MM.1S (cell line): Measurements from ENCODE around the gene SDK1.

ENCODE experiments used
- DNase-seq: peaks from one replicate; pipeline ENCODE4 v3.0.0-alpha.2; 2015
- H2AFZ ChIP-seq: fragments of 300-600 bp; sonication (generic); 2 replicates; pipeline ENCODE4 v1.6.0; 2016; ENCODE audit warnings: antibody characterized with exemption, low read length
- H3F3A ChIP-seq: fragments of 300-600 bp; sonication (generic); 2 replicates; pipeline ENCODE4 v1.6.1; 2016; ENCODE audit warnings: mild to moderate bottlenecking, antibody characterized with exemption, low read length, moderate library complexity, mixed read lengths; ENCODE audit not compliant: insufficient read depth
- H3K27ac ChIP-seq: fragments of 300-600 bp; sonication (generic); 2 replicates; pipeline ENCODE4 v1.5.1; 2016; ENCODE audit warnings: mild to moderate bottlenecking, low read length
- H3K27me3 ChIP-seq: fragments of 300-600 bp; sonication (generic); replicated peaks from 2 replicates; pipeline ENCODE4 v1.6.0; 2016; ENCODE audit warnings: low read length; ENCODE audit not compliant: insufficient read depth
- H3K36me3 ChIP-seq: fragments of 300-600 bp; sonication (generic); replicated peaks from 2 replicates; pipeline ENCODE4 v1.6.1; 2016; ENCODE audit warnings: mild to moderate bottlenecking, low read length, mixed read lengths; ENCODE audit not compliant: insufficient read depth
- H3K4me1 ChIP-seq: fragments of 300-600 bp; sonication (generic); 2 replicates; pipeline ENCODE4 v1.6.1; 2016; ENCODE audit warnings: low read length, mixed read lengths
- H3K4me2 ChIP-seq: fragments of 300-600 bp; sonication (generic); 2 replicates; pipeline ENCODE4 v1.6.0; 2016; ENCODE audit warnings: low read depth, low read length
- H3K4me3 ChIP-seq: fragments of 300-600 bp; sonication (generic); 2 replicates; pipeline ENCODE4 v1.5.1; 2016; ENCODE audit warnings: low read length, mixed read lengths
- H3K79me2 ChIP-seq: fragments of 300-600 bp; sonication (generic); 2 replicates; pipeline ENCODE4 v1.6.1; 2016; ENCODE audit warnings: mixed run types, low read length, mixed read lengths
- H3K9ac ChIP-seq: fragments of 300-600 bp; sonication (generic); 2 replicates; pipeline ENCODE4 v1.6.1; 2016; ENCODE audit warnings: low read length, mixed read lengths
- H3K9me2 ChIP-seq: fragments of 300-600 bp; sonication (generic); replicated peaks from 2 replicates; pipeline ENCODE4 v1.6.1; 2016; ENCODE audit warnings: mild to moderate bottlenecking, low read length, mixed read lengths; ENCODE audit not compliant: insufficient read depth
- H3K9me3 ChIP-seq: fragments of 300-600 bp; sonication (generic); replicated peaks from 2 replicates; pipeline ENCODE4 v1.6.1; 2016; ENCODE audit warnings: mild to moderate bottlenecking, low read length, mixed read lengths; ENCODE audit not compliant: insufficient read depth
- H4K20me1 ChIP-seq: fragments of 300-600 bp; sonication (generic); 2 replicates; pipeline ENCODE4 v1.6.1; 2016; ENCODE audit warnings: mild to moderate bottlenecking, low read length, moderate library complexity, mixed read lengths; ENCODE audit not compliant: insufficient read depth
- EZH2 ChIP-seq: fragments of 300-600 bp; sonication (generic); optimal IDR thresholded peaks from 2 replicates; pipeline ENCODE3; 2017; ENCODE audit warnings: low read depth, mild to moderate bottlenecking, antibody characterized with exemption, low read length, mixed read lengths
- EZH2phosphoT487 ChIP-seq: fragments of 300-600 bp; sonication (generic); IDR thresholded peaks from 2 replicates; pipeline ENCODE4 v1.6.1; 2018; ENCODE audit warnings: antibody characterized with exemption, low read length
- TF ChIP-seq, protein P1 (sequence below): fragments of 300-600 bp; sonication (generic); IDR thresholded peaks from 2 replicates; pipeline ENCODE4 v1.5.1; 2016; ENCODE audit warnings: antibody characterized with exemption, low read length, mixed read lengths

Gene SDK1

DNA sequence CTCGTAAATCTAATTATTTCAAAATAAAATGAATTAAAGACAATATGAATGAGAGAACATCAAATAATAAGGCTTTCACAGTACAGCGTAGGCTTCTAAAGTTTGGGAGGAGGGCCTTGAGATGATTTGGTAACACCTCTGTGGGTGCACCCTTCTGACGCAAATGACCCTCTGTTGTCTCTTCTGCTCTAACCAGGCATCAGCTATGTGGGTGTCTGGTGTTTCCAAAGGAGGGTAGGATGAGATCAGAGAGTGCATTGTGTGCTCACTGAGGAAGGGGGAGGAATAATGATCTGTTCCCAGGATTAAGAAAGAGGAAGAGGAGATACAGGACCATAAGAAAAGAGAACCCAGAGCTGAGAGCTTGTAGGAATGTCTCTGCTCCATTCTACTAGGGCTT is 420.4 kb downstream of the SDK1 start:
- H3K9me3 ChIP-seq = no peaks in the 10 kb centered on the region
- H3K27ac ChIP-seq = no peak overlapping the region
- H3K9me2 ChIP-seq = no peaks in the 10 kb centered on the region
- H3F3A ChIP-seq = no peaks in the 10 kb centered on the region
- H3K4me1 ChIP-seq = no peaks in the 10 kb centered on the region
- H4K20me1 ChIP-seq = no peaks in the 10 kb centered on the region
- H2AFZ ChIP-seq = no peak overlapping the region
- TF ChIP-seq, protein P1, sequence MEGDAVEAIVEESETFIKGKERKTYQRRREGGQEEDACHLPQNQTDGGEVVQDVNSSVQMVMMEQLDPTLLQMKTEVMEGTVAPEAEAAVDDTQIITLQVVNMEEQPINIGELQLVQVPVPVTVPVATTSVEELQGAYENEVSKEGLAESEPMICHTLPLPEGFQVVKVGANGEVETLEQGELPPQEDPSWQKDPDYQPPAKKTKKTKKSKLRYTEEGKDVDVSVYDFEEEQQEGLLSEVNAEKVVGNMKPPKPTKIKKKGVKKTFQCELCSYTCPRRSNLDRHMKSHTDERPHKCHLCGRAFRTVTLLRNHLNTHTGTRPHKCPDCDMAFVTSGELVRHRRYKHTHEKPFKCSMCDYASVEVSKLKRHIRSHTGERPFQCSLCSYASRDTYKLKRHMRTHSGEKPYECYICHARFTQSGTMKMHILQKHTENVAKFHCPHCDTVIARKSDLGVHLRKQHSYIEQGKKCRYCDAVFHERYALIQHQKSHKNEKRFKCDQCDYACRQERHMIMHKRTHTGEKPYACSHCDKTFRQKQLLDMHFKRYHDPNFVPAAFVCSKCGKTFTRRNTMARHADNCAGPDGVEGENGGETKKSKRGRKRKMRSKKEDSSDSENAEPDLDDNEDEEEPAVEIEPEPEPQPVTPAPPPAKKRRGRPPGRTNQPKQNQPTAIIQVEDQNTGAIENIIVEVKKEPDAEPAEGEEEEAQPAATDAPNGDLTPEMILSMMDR = no peak
- TF ChIP-seq EZH2phosphoT487 (no peak), EZH2 (no peak)
- no peak overlapping the region for H3K9ac ChIP-seq
- H3K4me3 ChIP-seq = no peak overlapping the region
- H3K36me3 ChIP-seq = no peaks in the 10 kb centered on the region
- no peaks in the 10 kb centered on the region for H3K79me2 ChIP-seq
- H3K27me3 ChIP-seq = no peaks in the 10 kb centered on the region
- no peak overlapping the region for H3K4me2 ChIP-seq
- DNase-seq = no peak

GRCh38 chr7:3722396-3722922 is 421.4 kb downstream of the SDK1 start:
- no peak for DNase-seq
- no peaks in the 10 kb centered on the region for H3K27me3 ChIP-seq
- no peak overlapping the region for H3K9ac ChIP-seq
- H3K4me2 ChIP-seq = no peak overlapping the region
- H2AFZ ChIP-seq = no peak overlapping the region
- no peaks in the 10 kb centered on the region for H3K36me3 ChIP-seq
- no peaks in the 10 kb centered on the region for H3K9me2 ChIP-seq
- no peak overlapping the region for H3K27ac ChIP-seq
- H4K20me1 ChIP-seq = no peaks in the 10 kb centered on the region
- no peak for TF ChIP-seq EZH2phosphoT487
- TF ChIP-seq, protein P1 = no peak
- TF ChIP-seq EZH2 = no peak
- no peaks in the 10 kb centered on the region for H3K79me2 ChIP-seq
- no peaks in the 10 kb centered on the region for H3F3A ChIP-seq
- H3K4me3 ChIP-seq = no peak overlapping the region
- no peaks in the 10 kb centered on the region for H3K4me1 ChIP-seq
- H3K9me3 ChIP-seq = no peaks in the 10 kb centered on the region

- no peaks in the 10 kb centered on the region for H3K79me2 ChIP-seq
- H3K4me2 ChIP-seq = no peak overlapping the region
- H2AFZ ChIP-seq = no peak overlapping the region
- H3K36me3 ChIP-seq = no peaks in the 10 kb centered on the region
- H3K9ac ChIP-seq = no peak overlapping the region
- H3K27ac ChIP-seq = no peak overlapping the region
- H3K4me3 ChIP-seq = no peak overlapping the region
- no peaks in the 10 kb centered on the region for H3K9me3 ChIP-seq
- DNase-seq = no peak
- H3F3A ChIP-seq = no peaks in the 10 kb centered on the region
- no peaks in the 10 kb centered on the region for H4K20me1 ChIP-seq
- TF ChIP-seq EZH2 = no peak
- TF ChIP-seq, protein P1 = no peak
- no peak for TF ChIP-seq EZH2phosphoT487
- no peaks in the 10 kb centered on the region for H3K4me1 ChIP-seq
- H3K27me3 ChIP-seq = no peaks in the 10 kb centered on the region
- H3K9me2 ChIP-seq = no peaks in the 10 kb centered on the region
Measured at GRCh38 chr7:3725155-3726059, 424.4 kb downstream of the SDK1 start.
